A673 (cell line): ENCODE measurements around the gene CCDC85A. TPM values are rescaled to one million over a fixed set of nuclear protein-coding genes. Genes with fewer than 3 reads are reported as not detected.
"Not testable (repeated sequence)": the region's sequence is repeated elsewhere in the genome, so short reads cannot be mapped to it uniquely, and the experiment has no call there.

Experiments
- BruUV-seq: library from RNA; stranded (reverse); fragments of 400-500 nt; replicated peaks from 2 replicates; lab custom pipeline; 2021; lab: Mats Ljungman, UMichigan
- CTCF ChIA-PET: fragments of 300-600 bp; sonication (Branson Sonifier 250); formaldehyde crosslinking; loops from one replicate; lab custom pipeline; 2022; ENCODE audit warnings: antibody characterized with exemption; lab: Charles Lee
- POLR2A ChIA-PET: fragments of 300-600 bp; sonication (Branson Sonifier 250); formaldehyde crosslinking; loops from one replicate; lab custom pipeline; 2022; ENCODE audit warnings: antibody characterized with exemption; ENCODE audit not compliant: low non-redundant PET; lab: Charles Lee
- DNase-seq: peaks from one replicate; pipeline ENCODE4 v3.0.0-alpha.2; 2015; ENCODE audit warnings: low spot score
- H3K27ac ChIP-seq: fragments of 200-600 bp; sonication (generic); 2 replicates; pipeline ENCODE4 v1.5.1; 2016; ENCODE audit warnings: mixed run types, low read depth, mild to moderate bottlenecking, mixed read lengths, antibody characterized with exemption, low read length; ENCODE audit not compliant: poor library complexity, severe bottlenecking
- H3K27me3 ChIP-seq: fragments of 200-600 bp; sonication (generic); replicated peaks from 2 replicates; pipeline ENCODE4 v1.6.1; 2017; ENCODE audit warnings: mixed run types, low read depth, mild to moderate bottlenecking, mixed read lengths, antibody characterized with exemption, low read length; ENCODE audit not compliant: insufficient read depth, poor library complexity
- H3K36me3 ChIP-seq: fragments of 200-600 bp; sonication (generic); 2 replicates; pipeline ENCODE4 v1.6.1; 2016; ENCODE audit warnings: mixed run types, mild to moderate bottlenecking, mixed read lengths, antibody characterized with exemption, low read length; ENCODE audit not compliant: insufficient read depth, poor library complexity, severe bottlenecking
- H3K4me1 ChIP-seq: fragments of 200-600 bp; sonication (generic); 2 replicates; pipeline ENCODE4 v1.6.1; 2017; ENCODE audit warnings: mixed run types, mild to moderate bottlenecking, mixed read lengths, antibody characterized with exemption, low read length; ENCODE audit not compliant: insufficient read depth, poor library complexity, severe bottlenecking
- H3K4me3 ChIP-seq: fragments of 200-600 bp; sonication (generic); 2 replicates; pipeline ENCODE4 v1.5.1; 2016; ENCODE audit warnings: low read depth, mixed run types, mild to moderate bottlenecking, mixed read lengths, low read length; ENCODE audit not compliant: poor library complexity, severe bottlenecking
- H3K9me3 ChIP-seq: fragments of 200-600 bp; sonication (generic); 2 replicates; pipeline ENCODE4 v1.6.1; 2016; ENCODE audit warnings: mixed run types, low read depth, mild to moderate bottlenecking, mixed read lengths, antibody characterized with exemption, low read length; ENCODE audit not compliant: poor library complexity, severe bottlenecking
- CTCF ChIP-seq: fragments of 300-800, 200-600 bp; sonication (generic); conservative IDR thresholded peaks from 2 replicates; pipeline ENCODE4 v1.5.1; 2017; ENCODE audit warnings: low read depth, mild to moderate bottlenecking, antibody characterized with exemption, low read length, moderate library complexity, mixed read lengths
- EZH2 ChIP-seq: fragments of 200-600 bp; sonication (generic); IDR thresholded peaks from 2 replicates; pipeline ENCODE4 v1.6.1; 2017; ENCODE audit warnings: borderline replicate concordance, low read depth, mild to moderate bottlenecking, mixed read lengths, antibody characterized with exemption, low read length; ENCODE audit not compliant: poor library complexity, severe bottlenecking
- intact Hi-C: fragments of 100-400 bp; cut with micrococcal nuclease; formaldehyde crosslinking; loops from one replicate; pipeline ENCODE4 v1.10.0; 2022; ENCODE audit not compliant: unreplicated experiment
- total RNA-seq: library from RNA; stranded (reverse); gene quantifications from 2 replicates; pipeline ENCODE4 v1.2.3, GENCODE V29; 2021

Gene CCDC85A
- total RNA-seq, 1 experiment from 2014 or later: 0.39 TPM

GRCh38 chr2:56155188-56155587 lies 28.6 kb upstream of the CCDC85A start:
- TF ChIP-seq EZH2 (no peak), CTCF (no peak)
- Histone ChIP-seq H3K4me1 (no peaks in the 10 kb centered on the region), H3K36me3 (no peaks in the 10 kb centered on the region), H3K9me3 (no peaks in the 10 kb centered on the region), H3K4me3 (no peak overlapping the region), H3K27ac (no peak overlapping the region), H3K27me3 (peaks cover 15% of the 10 kb centered on the region)
- CTCF ChIA-PET: no interaction called here
- POLR2A ChIA-PET: no interaction called here
- no peak for DNase-seq
- BruUV-seq: no TSS peak
- intact Hi-C loops: no loop called here

- H3K27ac ChIP-seq, intact Hi-C loops, H3K4me1 ChIP-seq, H3K9me3 ChIP-seq, POLR2A ChIA-PET, CTCF ChIA-PET, BruUV-seq, H3K27me3 ChIP-seq, H3K36me3 ChIP-seq, H3K4me3 ChIP-seq, DNase-seq: not testable (repeated sequence)
These were observed 23.9 kb upstream of the CCDC85A start for GRCh38 chr2:56159875-56160274.

GRCh38 chr2:56167616-56168562 lies 15.9 kb upstream of the CCDC85A start:
- POLR2A ChIA-PET: no interaction called here

More at GRCh38 chr2:56167616-56168562, 15.9 kb upstream of the CCDC85A start:
- DNase-seq: no peak
- Histone ChIP-seq H3K4me1 (no peaks in the 10 kb centered on the region), H3K27me3 (no peaks in the 10 kb centered on the region), H3K4me3 (no peak overlapping the region), H3K27ac (no peak overlapping the region), H3K36me3 (no peaks in the 10 kb centered on the region), H3K9me3 (no peaks in the 10 kb centered on the region)
- CTCF ChIA-PET: no interaction called here
- TF ChIP-seq EZH2 (no peak), CTCF (no peak)
- intact Hi-C loops: no loop called here
- no TSS peak for BruUV-seq
